GM19023 (cell line): Measurements from ENCODE around the gene TAS2R8.
"Not testable (repeated sequence)": the region's sequence is repeated elsewhere in the genome, so short reads cannot be mapped to it uniquely, and the experiment has no call there.

Source experiments
- ATAC-seq: cut with Tn5 transposase; IDR thresholded peaks from one replicate; pipeline ENCODE4 v1.9.1; 2021; ENCODE audit warnings: mild to moderate bottlenecking, moderate library complexity; ENCODE audit not compliant: unreplicated experiment

Gene TAS2R8

GRCh38 chr12:10807186-10807585, at the start of gene TAS2R8:
Gene TAS2R8 (minus strand): TSS chr12:10807286. CDS start chr12:10806980, 306 bp downstream.
- ATAC-seq = no peak

- ATAC-seq = no peak
Measured at GRCh38 chr12:10855807-10856206, 48.7 kb upstream of the TAS2R8 start.

GRCh38 chr12:10853776-10854175, 46.7 kb upstream of the TAS2R8 start:
- no peak for ATAC-seq

DNA sequence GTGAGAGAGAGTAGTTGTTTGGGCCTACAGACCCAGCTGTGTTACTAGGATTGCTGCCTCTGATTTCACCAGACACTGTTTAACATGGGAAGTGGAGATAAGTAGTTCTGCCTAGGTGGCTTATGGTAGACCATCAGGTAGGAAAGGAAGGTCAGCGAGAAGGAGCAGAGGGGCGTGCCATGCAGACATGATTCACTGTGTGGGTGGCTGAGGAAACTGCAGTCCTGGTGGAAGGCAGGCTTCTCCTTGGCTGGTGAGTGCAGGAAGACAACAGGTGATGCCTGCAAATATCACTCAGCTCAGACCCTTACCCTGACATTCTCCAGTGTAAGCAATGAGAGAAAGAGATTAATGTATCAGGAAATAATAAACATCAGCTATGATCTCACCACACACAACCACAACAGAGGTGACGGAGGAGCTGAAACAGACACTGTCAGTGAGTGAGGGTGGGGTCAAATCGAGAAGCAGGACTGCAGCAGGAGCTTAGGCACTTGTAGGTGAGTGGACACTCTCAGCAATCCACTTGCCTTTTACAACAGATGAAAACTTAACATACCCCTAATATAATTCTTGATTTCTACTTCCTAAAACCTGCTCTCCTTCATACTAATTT, 44.3 kb upstream of the TAS2R8 start:
- ATAC-seq = no peak

- ATAC-seq = no peak
Measured at GRCh38 chr12:10849425-10849878, 42.4 kb upstream of the TAS2R8 start, which contains the start of gene PRR4. Gene PRR4 (minus strand): TSS chr12:10849475. CDS start chr12:10849437, 38 bp downstream.

- no peak for ATAC-seq
Measured at GRCh38 chr12:10847744-10848143, 40.7 kb upstream of the TAS2R8 start.

- no peak for ATAC-seq
Measured at GRCh38 chr12:10842862-10843261, 35.8 kb upstream of the TAS2R8 start.

GRCh38 chr12:10838461-10838860, 31.4 kb upstream of the TAS2R8 start:
- ATAC-seq = no peak

GRCh38 chr12:10829994-10830393, 22.9 kb upstream of the TAS2R8 start:
- no peak for ATAC-seq

DNA sequence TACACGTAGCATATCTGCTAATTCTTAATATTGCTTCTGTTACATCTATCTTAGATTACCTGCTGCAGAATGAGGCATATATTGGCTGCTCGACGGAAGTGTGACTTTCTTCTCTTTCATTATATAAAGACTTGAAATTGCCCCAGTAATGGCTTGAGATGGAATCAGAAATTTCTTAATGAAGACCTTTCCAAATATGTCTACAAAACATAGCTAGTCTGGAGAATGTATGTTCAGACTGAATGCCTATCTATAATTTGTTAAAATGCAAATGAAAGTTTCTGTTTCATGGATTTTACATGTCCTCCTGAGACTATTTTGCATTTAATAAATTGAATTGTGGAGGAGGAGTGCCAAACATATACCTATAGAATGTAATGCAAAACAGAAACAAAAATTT, 19.2 kb upstream of the TAS2R8 start, which contains the start of gene TAS2R10:
Gene TAS2R10 (minus strand): TSS at position 101 of the 400 bp plus-strand sequence. CDS start 89 bp downstream, at position 12.
- no peak for ATAC-seq

DNA sequence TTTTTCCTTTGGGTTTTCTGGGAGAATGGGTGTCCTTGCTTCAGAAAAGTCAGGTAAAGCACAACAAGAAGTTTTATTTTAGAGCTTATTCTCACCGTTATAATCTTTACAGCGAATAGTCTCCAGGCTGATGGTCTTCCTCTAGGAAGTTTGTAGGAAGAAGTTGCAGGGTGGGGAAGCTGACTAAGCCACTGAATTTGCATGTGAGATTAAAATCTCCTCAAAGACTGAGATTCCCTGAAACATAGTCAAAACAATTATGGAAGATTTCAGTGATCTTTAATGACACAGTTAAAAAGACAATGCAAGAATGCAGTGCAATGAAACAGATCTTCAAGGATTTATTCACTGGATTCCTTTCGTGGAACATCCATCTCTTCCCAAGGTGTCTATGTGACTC, 17.9 kb upstream of the TAS2R8 start:
- ATAC-seq = no peak

DNA sequence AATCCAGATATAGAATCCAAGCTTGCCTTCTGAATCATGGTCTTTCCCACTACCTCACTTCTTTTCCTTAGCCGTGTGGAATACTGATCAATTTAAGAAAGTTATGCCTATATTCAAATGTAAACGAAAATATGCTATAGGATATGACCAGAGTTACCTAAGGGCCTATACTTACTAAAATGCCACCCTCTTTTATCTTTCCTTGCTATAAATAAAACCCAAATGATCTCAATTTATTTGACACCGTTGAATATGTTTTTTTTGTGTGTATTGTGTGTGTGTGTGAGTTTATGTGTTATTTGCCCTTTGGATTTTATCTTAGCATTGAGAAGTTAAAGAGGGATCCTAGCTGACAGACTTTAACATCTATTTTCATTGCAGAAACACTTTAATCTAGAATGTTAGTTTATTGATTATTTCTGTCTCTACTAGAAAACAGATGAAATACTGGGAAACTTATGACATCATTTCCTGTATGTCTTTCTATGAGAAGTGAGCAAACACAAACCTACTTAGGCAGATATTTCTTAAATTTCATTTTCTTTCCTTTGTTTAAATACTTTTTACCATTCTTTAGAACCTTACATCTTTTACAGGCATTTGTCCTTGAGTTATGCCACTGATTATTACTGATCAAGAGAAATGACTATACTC, 4.9 kb upstream of the TAS2R8 start:
- no peak for ATAC-seq

DNA sequence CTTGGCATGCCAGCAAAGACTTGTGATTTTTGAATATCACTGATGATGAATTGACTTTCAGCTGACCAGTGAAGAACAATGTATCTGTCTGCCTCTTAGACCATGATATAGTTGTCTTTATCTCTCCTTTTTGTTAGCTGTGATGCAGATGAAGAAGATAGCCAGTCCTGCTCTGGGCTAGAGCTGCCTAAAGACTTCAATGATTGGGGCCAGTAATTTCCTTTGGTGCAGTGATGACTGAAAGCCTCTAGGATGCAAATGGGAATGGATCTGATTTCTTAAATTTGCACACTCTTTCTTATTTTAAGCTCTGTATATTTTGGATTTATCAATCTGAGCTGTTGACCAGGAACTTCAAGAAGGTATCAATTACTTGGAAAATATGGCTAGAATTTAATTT, 3.0 kb upstream of the TAS2R8 start, which contains the start of gene TAS2R9:
Gene TAS2R9 (minus strand): TSS at position 101 of the 400 bp plus-strand sequence. CDS start 93 bp downstream, at position 8.
- no peak for ATAC-seq

DNA sequence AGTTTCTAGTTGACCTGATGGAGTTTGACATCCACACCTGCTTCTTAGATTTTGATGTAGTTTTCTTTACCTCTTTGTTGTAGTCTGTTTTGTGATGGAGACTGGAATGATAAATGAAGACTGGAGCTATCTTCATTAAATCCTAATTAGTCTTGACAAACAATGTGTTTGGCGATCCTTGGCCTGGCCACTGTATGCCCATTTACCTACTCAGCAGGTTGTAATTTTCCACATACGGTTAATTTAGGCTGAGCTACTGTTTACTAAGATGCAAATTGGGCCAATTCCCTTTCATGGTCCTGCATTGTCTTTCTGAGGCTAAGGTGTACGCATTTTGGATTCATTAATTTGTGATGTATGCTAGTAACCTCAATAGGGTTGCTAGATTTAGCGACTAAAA, 4.5 kb downstream of the TAS2R8 start, which contains the start of gene TAS2R7:
Gene TAS2R7 (minus strand): TSS at position 41 of the 400 bp plus-strand sequence. CDS start 57 bp downstream, outside the sequence.
- ATAC-seq = no peak

DNA sequence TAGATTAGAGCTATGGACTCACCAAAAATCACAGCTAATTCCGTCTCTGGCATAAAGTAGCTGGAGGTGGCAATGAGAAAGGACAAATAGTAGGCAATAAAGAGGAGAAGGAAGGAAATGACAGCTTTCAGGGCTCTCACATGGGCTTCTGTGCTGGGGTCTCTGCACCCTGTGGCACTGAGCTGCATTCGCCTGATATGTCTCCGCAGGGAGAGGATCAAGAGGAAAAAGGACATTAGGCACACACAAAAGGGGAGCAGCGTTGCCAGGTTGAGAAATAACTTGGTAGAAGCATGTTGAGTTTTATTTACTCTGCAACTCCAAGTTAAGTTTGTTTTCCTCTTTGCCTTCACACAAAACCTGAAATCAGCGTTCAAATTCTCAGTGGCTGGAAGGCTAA, 5.3 kb downstream of the TAS2R8 start:
- no peak for ATAC-seq

DNA sequence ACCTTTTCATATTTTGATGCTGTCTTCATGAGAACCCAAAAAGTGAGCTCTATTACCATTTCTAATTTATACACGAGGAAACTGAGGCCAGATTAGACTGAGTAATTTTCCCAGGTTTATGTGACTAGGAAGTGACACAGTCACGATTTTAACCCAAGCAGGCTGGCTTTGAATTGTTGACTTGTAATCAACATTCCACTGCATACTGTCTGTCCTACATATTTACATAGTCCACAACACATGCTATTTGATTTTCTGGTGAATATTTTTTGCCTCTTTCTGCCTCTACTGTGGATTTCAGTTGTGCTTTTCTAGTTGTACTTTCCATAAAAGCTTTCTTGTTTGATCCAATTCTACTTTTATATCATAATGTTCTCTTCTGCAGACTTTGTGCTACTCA, 12.9 kb downstream of the TAS2R8 start:
- ATAC-seq = no peak

- ATAC-seq = not testable (repeated sequence)
Measured at GRCh38 chr12:10791769-10792168, 15.3 kb downstream of the TAS2R8 start.

DNA sequence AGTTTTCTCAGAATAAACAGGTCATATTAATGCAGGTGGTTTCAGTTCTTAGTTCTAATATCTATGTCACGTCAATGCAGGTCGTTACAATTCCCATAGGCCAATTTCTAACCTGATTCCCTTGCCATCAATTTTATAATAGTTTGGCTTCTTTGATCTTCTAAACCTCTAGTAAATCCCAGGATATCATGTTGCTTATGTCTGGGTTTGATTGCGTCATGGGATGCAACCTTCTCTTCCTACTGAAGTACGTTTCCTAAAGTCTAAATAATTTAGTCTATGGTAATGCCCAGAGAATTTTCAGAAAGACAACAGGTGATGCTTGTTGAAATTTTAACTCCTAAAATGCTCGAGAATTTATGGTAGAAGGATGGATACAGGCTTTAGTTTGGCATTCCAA, 23.8 kb downstream of the TAS2R8 start:
- no peak for ATAC-seq

- ATAC-seq = no peak
Measured at GRCh38 chr12:10779103-10779502, 28.0 kb downstream of the TAS2R8 start.

DNA sequence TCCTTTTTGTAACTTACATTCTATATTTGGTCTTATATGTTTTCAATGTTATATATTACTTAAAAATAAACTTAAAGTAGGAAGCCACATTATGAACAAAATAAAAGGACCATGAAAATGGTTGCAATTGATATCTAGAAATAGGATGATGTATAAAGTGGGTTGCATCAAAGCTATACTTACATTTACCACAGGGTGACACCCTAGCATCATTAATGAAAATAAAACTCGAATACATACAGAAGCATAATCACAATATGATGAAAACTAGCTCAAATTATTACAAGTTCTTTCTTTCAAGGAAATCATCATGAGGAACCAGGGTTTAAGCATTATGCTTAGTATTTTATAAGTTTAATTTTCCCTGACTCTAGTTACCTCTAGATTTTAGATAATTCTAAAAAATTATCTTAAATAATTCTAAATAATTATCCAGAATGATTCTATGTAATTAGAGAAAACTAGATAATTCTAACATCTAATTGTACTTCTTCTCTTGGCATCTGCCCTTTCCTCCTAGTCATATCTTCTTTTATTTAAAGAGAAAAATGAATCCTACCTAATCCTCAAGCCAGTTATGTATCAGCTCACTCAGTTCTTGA, 35.9 kb downstream of the TAS2R8 start:
- no peak for ATAC-seq

GRCh38 chr12:10759657-10760056, 47.4 kb downstream of the TAS2R8 start:
- ATAC-seq = no peak

GRCh38 chr12:10756194-10756593, 50.9 kb downstream of the TAS2R8 start:
- no peak for ATAC-seq
